B cell (primary cell): Measurements from ENCODE around the gene CST6. TPM values are rescaled to one million over a fixed set of nuclear protein-coding genes. Genes with fewer than 3 reads are reported as not detected.

Experiments used
- ATAC-seq: fragments of 200-7000 bp; cut with Tn5 transposase; one replicate; pipeline ENCODE4 v1.10.0; 2021; ENCODE audit warnings: low read depth, mild to moderate bottlenecking, moderate number of reproducible peaks, moderate library complexity
- CTCF ChIA-PET: fragments of 350-600 bp; sonication (Branson Sonifier 250); formaldehyde crosslinking; loops from one replicate; lab custom pipeline; 2021; ENCODE audit warnings: antibody characterized with exemption, inconsistent platforms; lab: Charles Lee
- POLR2A ChIA-PET: fragments of 350-600 bp; sonication (Branson Sonifier 250); formaldehyde crosslinking; loops from one replicate; lab custom pipeline; 2021; ENCODE audit warnings: antibody characterized with exemption; lab: Charles Lee
- DNase-seq: peaks from one replicate; pipeline ENCODE4 v3.0.0; 2013
- H2AFZ ChIP-seq: 2 replicates; pipeline ENCODE4 v1.6.1; 2012; ENCODE audit warnings: mild to moderate bottlenecking, low read depth, low read length; ENCODE audit not compliant: insufficient read depth, poor library complexity, severe bottlenecking
- H3K27ac ChIP-seq, 2 donors: 1 replicate in 1 of 2; 2 replicates in 1 of 2; pipeline ENCODE4 v1.5.1; 2012 to 2013; ENCODE audit warnings: low read length in 2 of 2, mild to moderate bottlenecking in 2 of 2, moderate library complexity in 1 of 2
- H3K27me3 ChIP-seq, 4 experiments: fragments of 200-600 bp in 1 of 4; sonication (generic) in 1 of 4; replicated peaks in 1 of 4; 1 replicate in 2 of 4; 2 replicates in 2 of 4; pipeline versions ENCODE4 v1.6.1 to v1.7.0; 2013 to 2016; ENCODE audit warnings: low read length in 3 of 4, mild to moderate bottlenecking in 2 of 4, mixed read lengths in 1 of 4, moderate library complexity in 1 of 4; ENCODE audit not compliant: insufficient read depth in 4 of 4, control insufficient read depth in 3 of 4; ENCODE audit errors: control extremely low read depth in 1 of 4
- H3K36me3 ChIP-seq, 2 experiments: replicated peaks in 1 of 2; 1 replicate in 1 of 2; 2 replicates in 1 of 2; pipeline versions ENCODE4 v1.6.1 to v1.7.1; 2013; ENCODE audit warnings: low read length in 1 of 2; ENCODE audit not compliant: insufficient read depth in 2 of 2, control insufficient read depth in 1 of 2; ENCODE audit errors: control extremely low read depth in 1 of 2, extremely low read depth in 1 of 2
- H3K4me1 ChIP-seq, 2 donors: fragments of 200-600 bp in 1 of 2; sonication (generic) in 1 of 2; 1 replicate in 1 of 2; 2 replicates in 1 of 2; pipeline versions ENCODE4 v1.5.1 to v1.6.1; 2013 to 2017; ENCODE audit warnings: low read length in 2 of 2; ENCODE audit not compliant: control insufficient read depth in 2 of 2, insufficient read depth in 2 of 2
- H3K4me2 ChIP-seq: replicated peaks from 2 replicates; pipeline ENCODE3; 2012; ENCODE audit warnings: mild to moderate bottlenecking, low read depth, low read length; ENCODE audit not compliant: poor library complexity, severe bottlenecking
- H3K4me3 ChIP-seq, 5 experiments: fragments of 200-600 bp in 1 of 5; sonication (generic) in 1 of 5; 1 replicate in 3 of 5; 2 replicates in 2 of 5; pipeline versions ENCODE4 v1.5.1 to v1.7.0; 2011 to 2016; ENCODE audit warnings: low read length in 4 of 5, mild to moderate bottlenecking in 4 of 5, low read depth in 2 of 5, control low read depth in 1 of 5, moderate library complexity in 1 of 5; ENCODE audit not compliant: insufficient read depth in 1 of 5; ENCODE audit errors: control extremely low read depth in 1 of 5, extremely low read depth in 1 of 5
- H3K79me2 ChIP-seq: fragments of 200-600 bp; sonication (generic); one replicate; pipeline ENCODE4 v1.6.0; 2016; ENCODE audit warnings: low read length; ENCODE audit not compliant: control insufficient read depth, insufficient read depth
- H3K9ac ChIP-seq: fragments of 200-600 bp; sonication (generic); 2 replicates; pipeline ENCODE4 v1.6.1; 2017; ENCODE audit warnings: mild to moderate bottlenecking, low read length, moderate library complexity
- H3K9me3 ChIP-seq, 3 donors: one replicate each; pipeline versions ENCODE4 v1.6.1 to v1.7.1; 2013; ENCODE audit warnings: low read length in 2 of 3; ENCODE audit not compliant: control insufficient read depth in 2 of 3, insufficient read depth in 1 of 3; ENCODE audit errors: control extremely low read depth in 1 of 3
- H4K20me1 ChIP-seq: 2 replicates; pipeline ENCODE4 v1.6.0; 2012; ENCODE audit warnings: mild to moderate bottlenecking, low read length; ENCODE audit not compliant: insufficient read depth, control insufficient read depth, poor library complexity, severe bottlenecking
- H3K27ac Mint-ChIP-seq: one replicate; pipeline ENCODE4 v1.8.0; 2021; ENCODE audit warnings: mixed read lengths
- H3K27me3 Mint-ChIP-seq: one replicate; pipeline ENCODE4 v1.8.0; 2021; ENCODE audit warnings: mixed read lengths
- H3K4me1 Mint-ChIP-seq: one replicate; pipeline ENCODE4 v1.8.0; 2021; ENCODE audit warnings: mixed read lengths
- H3K4me3 Mint-ChIP-seq: one replicate; pipeline ENCODE4 v1.8.0; 2021; ENCODE audit warnings: mixed read lengths
- H3K9me3 Mint-ChIP-seq: one replicate; pipeline ENCODE4 v1.8.0; 2022; ENCODE audit warnings: mixed read lengths; ENCODE audit not compliant: insufficient read depth
- EZH2 ChIP-seq: IDR thresholded peaks from 2 replicates; pipeline ENCODE4 v1.6.1; 2012; ENCODE audit warnings: borderline replicate concordance, low read depth, mild to moderate bottlenecking, moderate library complexity, low read length; ENCODE audit not compliant: insufficient read depth, poor library complexity, severe bottlenecking
- WGBS: methylation state at CpG from one replicate; pipeline ENCODE4 v1.1.5; 2013; ENCODE audit warnings: missing lambda C conversion rate; ENCODE audit not compliant: insufficient coverage; 5-methylcytosine and 5-hydroxymethylcytosine counted together
- intact Hi-C: fragments of 100-400 bp; cut with micrococcal nuclease; formaldehyde crosslinking; loops from one replicate; pipeline ENCODE4 v1.10.0; 2022
- polyA plus RNA-seq: library from polyadenylated mRNA; depleted of rRNA; stranded (reverse); fragments of >200 nt; gene quantifications from 2 replicates; pipeline ENCODE4 v1.2.3, GENCODE V29; 2012
- total RNA-seq, 2 donors: library from RNA; stranded (reverse); fragments of 120-200 nt in 1 of 2; gene quantifications; 1 replicate in 1 of 2; 2 replicates in 1 of 2; pipeline versions ENCODE4 v1.2.3 to v1.2.4, GENCODE V29; 2013 to 2022
- TF ChIP-seq, protein P1 (sequence below): fragments of 200-600 bp; IDR thresholded peaks from one replicate; pipeline ENCODE4 v1.8.0; 2022; ENCODE audit warnings: antibody characterized with exemption, mild to moderate bottlenecking

Gene CST6
- total and polyA plus RNA-seq, 2 donors (not counting 1 experiment from before 2014, with no cell fraction given), result not detected

DNA sequence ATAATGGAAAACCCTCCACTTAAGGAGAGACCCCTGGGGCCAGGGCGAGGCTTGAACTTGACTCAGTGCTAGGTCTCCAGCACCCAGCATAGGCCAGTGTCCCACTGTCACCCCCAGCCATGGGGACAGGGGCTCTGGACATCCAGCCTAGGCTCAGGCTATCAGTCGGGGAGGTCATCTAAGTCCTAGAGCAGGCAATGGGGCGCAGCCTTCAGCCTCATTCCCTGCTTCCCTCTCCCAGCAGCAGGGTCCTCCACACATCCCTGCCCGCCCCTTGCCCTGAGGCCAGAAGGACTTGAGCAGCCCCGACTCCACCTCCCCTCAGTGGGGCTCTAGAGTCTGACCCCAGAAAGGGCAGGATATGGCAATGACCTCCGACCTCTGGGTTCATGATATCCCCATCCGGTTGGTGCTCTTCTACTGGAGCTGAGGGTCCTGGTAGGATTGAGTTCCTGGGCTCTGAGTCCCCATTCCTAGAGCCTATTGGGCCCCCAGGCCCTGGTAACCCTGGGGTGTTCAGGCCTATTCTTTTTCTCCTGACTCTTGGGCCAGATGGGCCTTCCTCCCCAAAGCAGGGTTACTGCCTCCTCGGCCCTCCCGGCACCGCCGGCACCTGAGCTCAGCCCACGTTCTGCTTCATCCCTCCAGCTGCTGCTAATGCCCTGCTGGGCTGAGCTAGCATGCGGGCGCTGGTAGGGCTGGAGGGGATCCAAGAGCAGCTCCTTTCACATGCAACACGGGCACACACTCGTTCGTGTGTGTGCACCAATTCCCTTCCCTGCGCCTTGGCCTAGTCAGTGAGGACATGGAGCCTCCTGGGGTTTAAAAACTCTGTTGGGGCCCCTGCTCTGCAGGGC is 4.4 kb downstream of the CST6 start:
- TF ChIP-seq, protein P1, sequence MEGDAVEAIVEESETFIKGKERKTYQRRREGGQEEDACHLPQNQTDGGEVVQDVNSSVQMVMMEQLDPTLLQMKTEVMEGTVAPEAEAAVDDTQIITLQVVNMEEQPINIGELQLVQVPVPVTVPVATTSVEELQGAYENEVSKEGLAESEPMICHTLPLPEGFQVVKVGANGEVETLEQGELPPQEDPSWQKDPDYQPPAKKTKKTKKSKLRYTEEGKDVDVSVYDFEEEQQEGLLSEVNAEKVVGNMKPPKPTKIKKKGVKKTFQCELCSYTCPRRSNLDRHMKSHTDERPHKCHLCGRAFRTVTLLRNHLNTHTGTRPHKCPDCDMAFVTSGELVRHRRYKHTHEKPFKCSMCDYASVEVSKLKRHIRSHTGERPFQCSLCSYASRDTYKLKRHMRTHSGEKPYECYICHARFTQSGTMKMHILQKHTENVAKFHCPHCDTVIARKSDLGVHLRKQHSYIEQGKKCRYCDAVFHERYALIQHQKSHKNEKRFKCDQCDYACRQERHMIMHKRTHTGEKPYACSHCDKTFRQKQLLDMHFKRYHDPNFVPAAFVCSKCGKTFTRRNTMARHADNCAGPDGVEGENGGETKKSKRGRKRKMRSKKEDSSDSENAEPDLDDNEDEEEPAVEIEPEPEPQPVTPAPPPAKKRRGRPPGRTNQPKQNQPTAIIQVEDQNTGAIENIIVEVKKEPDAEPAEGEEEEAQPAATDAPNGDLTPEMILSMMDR, result no peak
- no peak for TF ChIP-seq EZH2
- intact Hi-C loops, result no loop called here
- no peak overlapping the region for H3K9ac ChIP-seq
- Mint-ChIP-seq H3K4me3 (no peak overlapping the region), H3K4me1 (peaks cover 2% of the 10 kb centered on the region), H3K27ac (no peak overlapping the region), H3K27me3 (peaks cover 3% of the 10 kb centered on the region), H3K9me3 (no peaks in the 10 kb centered on the region)
- H3K4me3 ChIP-seq, result no peak overlapping the region
- H3K4me2 ChIP-seq, result no peak overlapping the region
- H2AFZ ChIP-seq, result no peak overlapping the region
- H4K20me1 ChIP-seq, result no peaks in the 10 kb centered on the region
- no peaks in the 10 kb centered on the region for H3K79me2 ChIP-seq
- ChIA-PET CTCF (no interaction called here), POLR2A (interaction anchor here (0.7 kb wide), 1 partner anchor 304 kb away, joined by 3 read pairs; no protein-coding TSS in a partner anchor)
- no peak overlapping the region for H3K27ac ChIP-seq
- peaks cover 0 to 12% (median 0%) of the 10 kb centered on the region in 3 donors for H3K9me3 ChIP-seq
- DNase-seq (no peak), ATAC-seq (no peak)
- WGBS, result 94% methylated on average over 15 of the region's 18 CpGs
- no peaks in the 10 kb centered on the region for H3K36me3 ChIP-seq
- H3K4me1 ChIP-seq, result peaks cover 11 to 13% of the 10 kb centered on the region in 2 donors
- peaks cover 0 to 28% (median 12%) of the 10 kb centered on the region in 4 experiments for H3K27me3 ChIP-seq

DNA sequence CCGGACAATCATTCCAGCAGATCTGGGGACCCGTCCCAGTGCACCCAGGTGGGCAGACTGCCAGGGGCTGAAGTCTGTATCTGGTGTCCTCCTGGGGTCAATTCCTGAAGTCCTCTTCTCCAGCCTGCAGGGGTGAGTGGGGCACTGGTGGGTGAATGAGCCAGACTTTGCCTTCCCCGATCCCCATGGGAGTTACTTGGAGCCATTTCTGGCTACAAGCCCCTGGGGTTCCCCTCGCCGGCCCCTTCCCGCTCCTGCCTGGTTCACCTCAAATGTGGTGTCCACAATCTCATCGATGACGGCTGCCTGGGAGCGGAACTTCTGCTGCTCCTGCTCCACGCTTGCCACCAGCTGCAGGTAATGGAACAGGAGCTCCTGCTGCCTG is 5.0 kb downstream of the CST6 start:
- Mint-ChIP-seq H3K27me3 (peaks cover 3% of the 10 kb centered on the region), H3K9me3 (no peaks in the 10 kb centered on the region), H3K4me1 (no peaks in the 10 kb centered on the region), H3K27ac (no peak overlapping the region), H3K4me3 (no peak overlapping the region)
- Histone ChIP-seq H3K27ac (no peak overlapping the region), H3K36me3 (no peaks in the 10 kb centered on the region), H3K9ac (no peak overlapping the region), H4K20me1 (no peaks in the 10 kb centered on the region), H3K9me3 (peaks cover 0 to 9% (median 0%) of the 10 kb centered on the region in 3 donors), H3K27me3 (peaks cover 0 to 22% (median 7%) of the 10 kb centered on the region in 4 experiments), H3K79me2 (no peaks in the 10 kb centered on the region), H2AFZ (no peak overlapping the region), H3K4me1 (peaks cover 5 to 11% of the 10 kb centered on the region in 2 donors), H3K4me2 (no peak overlapping the region), H3K4me3 (no peak overlapping the region)
- ChIA-PET CTCF (no interaction called here), POLR2A (no interaction called here)
- no peak for TF ChIP-seq EZH2
- TF ChIP-seq, protein P1, result no peak
- WGBS, result 91% methylated on average over 10 of the region's 10 CpGs
- DNase-seq (no peak), ATAC-seq (no peak)
- intact Hi-C loops, result no loop called here
